ENCODE measurements around the gene TRPC1.
"Not testable (repeated sequence)": the region's sequence is repeated elsewhere in the genome, so short reads cannot be mapped to it uniquely, and the experiment has no call there.

TRPC1 gene

DNA sequence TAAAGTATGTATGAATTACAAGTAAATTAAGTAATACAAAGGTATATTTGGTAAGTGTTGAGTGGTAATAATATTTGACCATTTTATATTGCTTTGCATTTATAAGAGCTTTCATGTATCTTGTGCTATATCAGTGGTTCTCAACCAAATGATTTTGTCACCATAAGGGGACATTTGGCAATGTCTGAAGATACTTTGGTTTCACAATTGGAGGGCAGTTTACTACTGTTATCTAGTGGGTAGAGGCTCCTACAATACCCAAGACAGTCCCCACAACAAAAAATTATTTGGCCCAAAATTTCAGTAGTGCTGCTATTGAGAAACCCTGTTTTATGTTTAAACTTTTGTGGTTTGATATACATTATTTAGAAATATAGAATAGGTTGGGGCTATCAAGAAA is 14.6 kb downstream of the TRPC1 start:
- in situ Hi-C loops (cut with MboI; ENCODE audit: low sequenced_read_pairs, unreplicated experiment): no loop called here
- TF ChIP-seq, protein P1, sequence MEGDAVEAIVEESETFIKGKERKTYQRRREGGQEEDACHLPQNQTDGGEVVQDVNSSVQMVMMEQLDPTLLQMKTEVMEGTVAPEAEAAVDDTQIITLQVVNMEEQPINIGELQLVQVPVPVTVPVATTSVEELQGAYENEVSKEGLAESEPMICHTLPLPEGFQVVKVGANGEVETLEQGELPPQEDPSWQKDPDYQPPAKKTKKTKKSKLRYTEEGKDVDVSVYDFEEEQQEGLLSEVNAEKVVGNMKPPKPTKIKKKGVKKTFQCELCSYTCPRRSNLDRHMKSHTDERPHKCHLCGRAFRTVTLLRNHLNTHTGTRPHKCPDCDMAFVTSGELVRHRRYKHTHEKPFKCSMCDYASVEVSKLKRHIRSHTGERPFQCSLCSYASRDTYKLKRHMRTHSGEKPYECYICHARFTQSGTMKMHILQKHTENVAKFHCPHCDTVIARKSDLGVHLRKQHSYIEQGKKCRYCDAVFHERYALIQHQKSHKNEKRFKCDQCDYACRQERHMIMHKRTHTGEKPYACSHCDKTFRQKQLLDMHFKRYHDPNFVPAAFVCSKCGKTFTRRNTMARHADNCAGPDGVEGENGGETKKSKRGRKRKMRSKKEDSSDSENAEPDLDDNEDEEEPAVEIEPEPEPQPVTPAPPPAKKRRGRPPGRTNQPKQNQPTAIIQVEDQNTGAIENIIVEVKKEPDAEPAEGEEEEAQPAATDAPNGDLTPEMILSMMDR (IDR thresholded peaks at IDR 0.05; ENCODE audit: borderline replicate concordance, control extremely low read depth, extremely low read depth, insufficient read depth, missing control alignments): no peak

DNA sequence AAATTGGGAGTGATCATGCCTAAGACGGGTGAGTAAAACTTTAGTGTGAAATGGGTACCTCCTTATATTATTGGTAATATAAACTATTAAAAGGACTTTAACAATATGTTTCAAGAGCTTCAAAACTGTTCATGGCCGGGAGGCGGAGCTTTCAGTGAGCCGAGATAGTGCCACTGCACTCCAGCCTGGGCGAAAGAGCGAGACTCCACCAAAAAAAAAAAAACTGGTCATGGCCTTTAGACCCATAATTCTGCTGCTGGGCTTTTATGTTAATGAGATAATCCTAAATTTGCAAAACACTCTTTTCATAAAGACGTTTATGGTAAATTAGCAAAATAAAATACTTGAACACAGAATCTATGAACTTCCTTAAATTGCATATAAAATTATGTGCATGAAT is 22.8 kb downstream of the TRPC1 start:
- TF ChIP-seq, protein P1 (IDR thresholded peaks at IDR 0.05; ENCODE audit: borderline replicate concordance, control extremely low read depth, extremely low read depth, insufficient read depth, missing control alignments): no peak
- in situ Hi-C loops (cut with MboI; ENCODE audit: low sequenced_read_pairs, unreplicated experiment): no loop called here
- no peak for DNase-seq (ENCODE audit: low spot score)

More for the DNA sequence above, 14.6 kb downstream of the TRPC1 start:
- DNase-seq (ENCODE audit: low spot score): no peak

DNA sequence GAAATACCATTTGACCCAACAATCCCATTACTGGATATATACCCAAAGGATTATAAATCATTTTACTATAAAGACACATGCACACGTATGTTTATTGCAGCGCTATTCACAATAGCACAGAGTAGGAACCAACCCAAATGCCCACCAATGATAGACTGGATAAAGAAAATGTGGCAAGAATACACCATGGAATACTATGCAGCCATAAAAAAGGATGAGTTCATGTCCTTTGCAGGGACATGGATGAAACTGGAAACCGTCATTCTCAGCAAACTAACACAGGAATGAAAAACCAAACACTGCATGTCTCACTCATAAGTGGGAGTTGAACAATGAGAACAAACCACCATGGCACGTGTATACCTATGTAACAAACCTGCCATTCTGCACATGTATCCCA is 26.7 kb downstream of the TRPC1 start:
- in situ Hi-C loops (cut with MboI; ENCODE audit: low sequenced_read_pairs, unreplicated experiment); DNase-seq (ENCODE audit: low spot score): not testable (repeated sequence)

DNA sequence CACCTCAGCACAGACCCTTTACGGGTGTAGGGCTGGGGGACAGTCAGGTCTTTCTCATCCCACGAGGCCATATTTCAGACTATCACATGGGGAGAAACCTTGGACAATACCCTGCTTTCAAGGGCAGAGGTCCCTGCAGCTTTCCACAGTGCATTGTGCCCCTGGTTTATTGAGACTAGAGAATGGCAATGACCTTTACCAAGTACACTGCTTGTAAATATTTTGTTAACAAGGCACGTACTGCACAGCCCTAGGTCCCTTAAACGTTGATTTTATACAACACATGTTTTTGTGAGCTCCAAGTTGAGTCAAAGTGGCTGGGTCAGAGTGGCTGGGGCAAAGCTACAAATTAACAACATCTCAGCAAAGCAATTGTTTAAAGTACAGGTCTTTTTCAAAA is 28.8 kb downstream of the TRPC1 start:
- DNase-seq (ENCODE audit: low spot score); in situ Hi-C loops (cut with MboI; ENCODE audit: low sequenced_read_pairs, unreplicated experiment): not testable (repeated sequence)

DNA sequence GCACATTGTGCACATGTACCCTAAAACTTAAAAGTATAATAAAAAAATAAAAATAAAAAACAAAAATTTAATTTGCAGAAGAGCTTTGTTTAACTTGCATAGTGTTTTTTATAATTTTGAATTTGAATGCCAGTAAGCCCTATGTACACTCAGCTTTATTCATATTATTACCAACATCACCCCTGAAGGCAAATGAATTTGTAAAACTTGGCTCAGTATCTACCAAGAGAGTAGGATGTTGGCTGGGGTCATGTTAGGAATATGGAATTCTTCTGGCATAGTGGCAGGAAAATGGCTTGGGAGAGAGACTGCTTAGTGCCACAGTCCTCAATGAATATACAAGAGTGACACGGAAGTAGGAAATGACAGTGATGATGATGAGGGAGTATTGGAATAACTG is 30.7 kb downstream of the TRPC1 start:
- TF ChIP-seq, protein P1 (IDR thresholded peaks at IDR 0.05; ENCODE audit: borderline replicate concordance, control extremely low read depth, extremely low read depth, insufficient read depth, missing control alignments): no peak
- in situ Hi-C loops (cut with MboI; ENCODE audit: low sequenced_read_pairs, unreplicated experiment): no loop called here
- no peak for DNase-seq (ENCODE audit: low spot score)

DNA sequence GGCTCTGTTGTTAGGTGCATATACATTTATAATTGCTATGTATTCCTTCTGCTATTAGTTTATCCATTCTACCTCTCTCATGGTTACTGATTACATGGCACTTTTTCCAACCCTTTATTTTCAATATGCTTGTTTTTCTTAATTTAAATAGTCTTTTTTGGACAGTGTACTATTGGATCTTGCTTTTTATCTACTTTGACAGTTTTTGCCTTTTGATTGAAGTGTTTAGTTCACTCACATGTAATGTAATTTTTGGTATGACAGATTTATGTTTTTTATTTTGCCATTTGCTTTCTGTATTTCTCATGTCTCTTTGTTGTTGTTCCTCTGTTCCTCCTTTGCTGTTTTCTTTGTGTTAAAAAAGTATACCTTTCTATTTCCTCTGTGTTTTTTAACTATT is 44.5 kb downstream of the TRPC1 start:
- TF ChIP-seq, protein P1 (IDR thresholded peaks at IDR 0.05; ENCODE audit: borderline replicate concordance, control extremely low read depth, extremely low read depth, insufficient read depth, missing control alignments): no peak
- DNase-seq (ENCODE audit: low spot score): no peak
- in situ Hi-C loops (cut with MboI; ENCODE audit: low sequenced_read_pairs, unreplicated experiment): no loop called here

DNA sequence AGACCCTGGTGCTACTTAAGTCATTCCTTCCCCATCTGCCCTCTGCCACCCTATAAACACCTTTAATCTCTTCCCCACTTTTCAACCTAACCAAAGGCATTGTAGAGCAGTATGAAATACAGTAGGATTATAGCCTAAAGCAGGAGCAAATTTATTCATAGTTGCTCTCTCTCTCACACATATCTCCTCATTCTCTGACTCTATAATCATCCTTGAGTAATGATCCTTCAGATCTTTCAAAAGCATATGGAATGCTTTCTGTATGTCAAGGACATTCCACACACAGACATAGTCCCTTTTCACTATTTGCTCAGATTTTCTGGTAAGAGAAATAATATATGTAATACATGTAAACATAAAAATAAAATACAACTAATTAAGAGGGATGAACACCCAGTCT is 54.1 kb downstream of the TRPC1 start:
- TF ChIP-seq, protein P1 (IDR thresholded peaks at IDR 0.05; ENCODE audit: borderline replicate concordance, control extremely low read depth, extremely low read depth, insufficient read depth, missing control alignments): no peak
- DNase-seq (ENCODE audit: low spot score): no peak
- in situ Hi-C loops (cut with MboI; ENCODE audit: low sequenced_read_pairs, unreplicated experiment): no loop called here

DNA sequence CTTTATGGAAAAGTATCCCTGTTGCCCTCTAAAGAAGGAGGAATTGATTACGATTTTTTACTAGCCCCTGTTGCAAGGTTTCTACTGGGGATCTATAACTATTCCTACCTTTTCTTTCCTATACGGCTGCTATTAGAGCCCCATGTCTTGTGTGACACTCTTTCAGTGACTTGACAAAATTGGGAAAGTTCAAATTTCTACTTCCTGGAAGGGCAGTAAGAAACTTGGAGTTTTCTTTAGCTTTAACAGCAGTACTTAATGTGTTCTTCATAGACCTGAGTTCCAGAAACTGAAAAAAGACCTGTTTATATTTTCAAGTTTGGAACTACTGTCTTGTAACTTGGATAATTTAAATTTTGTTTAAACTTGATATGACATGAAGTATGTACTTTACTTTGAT is 54.7 kb downstream of the TRPC1 start:
- in situ Hi-C loops (cut with MboI; ENCODE audit: low sequenced_read_pairs, unreplicated experiment): no loop called here
- TF ChIP-seq, protein P1 (IDR thresholded peaks at IDR 0.05; ENCODE audit: borderline replicate concordance, control extremely low read depth, extremely low read depth, insufficient read depth, missing control alignments): no peak
- no peak for DNase-seq (ENCODE audit: low spot score)

Measured in GM13976 (cell line).